GM12865 (cell line): ENCODE measurements around the gene ABR.

Experiments used
- DNase-seq: peaks from one replicate; pipeline ENCODE4 v3.0.0; 2010; ENCODE audit warnings: low read depth
- H3K4me3 ChIP-seq: 2 replicates; pipeline ENCODE4 v1.5.1; 2011; ENCODE audit warnings: mild to moderate bottlenecking, low read depth, low read length, control low read depth
- TF ChIP-seq, protein P1 (sequence below): IDR thresholded peaks from 2 replicates; pipeline ENCODE4 v1.5.1; 2011; ENCODE audit warnings: low read length, control low read depth, low read depth, inconsistent platforms; ENCODE audit not compliant: insufficient read depth; ENCODE audit errors: missing control alignments

The ABR gene

DNA sequence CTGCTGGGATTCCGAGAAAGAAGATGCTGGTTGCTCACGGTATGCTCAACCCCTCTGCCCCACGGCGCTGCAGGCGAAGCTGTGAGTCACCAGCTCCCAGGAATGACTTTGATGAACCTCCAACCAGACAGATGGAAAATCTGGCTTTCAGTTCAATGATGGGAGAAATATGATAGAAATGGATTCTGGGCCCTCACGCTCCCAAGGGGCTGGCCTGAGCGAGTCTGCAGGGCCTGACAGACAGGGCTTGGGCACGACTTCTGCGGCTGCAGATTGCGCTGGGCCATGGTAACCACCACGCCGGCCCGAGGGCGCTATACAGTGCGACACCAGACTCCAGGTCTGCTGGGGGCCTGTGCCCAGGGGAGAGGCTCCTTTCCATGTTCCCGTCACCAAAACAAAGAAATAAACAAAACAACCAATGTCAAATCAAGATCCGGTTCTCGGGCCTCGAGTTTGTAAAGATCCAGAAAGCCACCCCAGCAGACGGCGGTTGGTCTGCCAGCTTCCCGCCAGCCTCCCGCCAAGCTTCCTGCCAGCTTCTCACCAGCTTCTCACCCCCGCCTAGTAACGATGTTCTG is 11.1 kb upstream of the ABR start:
- TF ChIP-seq, protein P1, sequence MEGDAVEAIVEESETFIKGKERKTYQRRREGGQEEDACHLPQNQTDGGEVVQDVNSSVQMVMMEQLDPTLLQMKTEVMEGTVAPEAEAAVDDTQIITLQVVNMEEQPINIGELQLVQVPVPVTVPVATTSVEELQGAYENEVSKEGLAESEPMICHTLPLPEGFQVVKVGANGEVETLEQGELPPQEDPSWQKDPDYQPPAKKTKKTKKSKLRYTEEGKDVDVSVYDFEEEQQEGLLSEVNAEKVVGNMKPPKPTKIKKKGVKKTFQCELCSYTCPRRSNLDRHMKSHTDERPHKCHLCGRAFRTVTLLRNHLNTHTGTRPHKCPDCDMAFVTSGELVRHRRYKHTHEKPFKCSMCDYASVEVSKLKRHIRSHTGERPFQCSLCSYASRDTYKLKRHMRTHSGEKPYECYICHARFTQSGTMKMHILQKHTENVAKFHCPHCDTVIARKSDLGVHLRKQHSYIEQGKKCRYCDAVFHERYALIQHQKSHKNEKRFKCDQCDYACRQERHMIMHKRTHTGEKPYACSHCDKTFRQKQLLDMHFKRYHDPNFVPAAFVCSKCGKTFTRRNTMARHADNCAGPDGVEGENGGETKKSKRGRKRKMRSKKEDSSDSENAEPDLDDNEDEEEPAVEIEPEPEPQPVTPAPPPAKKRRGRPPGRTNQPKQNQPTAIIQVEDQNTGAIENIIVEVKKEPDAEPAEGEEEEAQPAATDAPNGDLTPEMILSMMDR: no peak
- H3K4me3 ChIP-seq: no peak overlapping the region
- DNase-seq: no peak

GRCh38 chr17:1188812-1189504 is 9.2 kb upstream of the ABR start:
- peak; percentile 72 for DNase-seq
- no peak overlapping the region for H3K4me3 ChIP-seq
- TF ChIP-seq, protein P1: no peak

GRCh38 chr17:1186923-1187771 is 7.4 kb upstream of the ABR start:
- TF ChIP-seq, protein P1: peak; percentile 99
- peak; percentile 90 for DNase-seq
- no peak overlapping the region for H3K4me3 ChIP-seq

DNA sequence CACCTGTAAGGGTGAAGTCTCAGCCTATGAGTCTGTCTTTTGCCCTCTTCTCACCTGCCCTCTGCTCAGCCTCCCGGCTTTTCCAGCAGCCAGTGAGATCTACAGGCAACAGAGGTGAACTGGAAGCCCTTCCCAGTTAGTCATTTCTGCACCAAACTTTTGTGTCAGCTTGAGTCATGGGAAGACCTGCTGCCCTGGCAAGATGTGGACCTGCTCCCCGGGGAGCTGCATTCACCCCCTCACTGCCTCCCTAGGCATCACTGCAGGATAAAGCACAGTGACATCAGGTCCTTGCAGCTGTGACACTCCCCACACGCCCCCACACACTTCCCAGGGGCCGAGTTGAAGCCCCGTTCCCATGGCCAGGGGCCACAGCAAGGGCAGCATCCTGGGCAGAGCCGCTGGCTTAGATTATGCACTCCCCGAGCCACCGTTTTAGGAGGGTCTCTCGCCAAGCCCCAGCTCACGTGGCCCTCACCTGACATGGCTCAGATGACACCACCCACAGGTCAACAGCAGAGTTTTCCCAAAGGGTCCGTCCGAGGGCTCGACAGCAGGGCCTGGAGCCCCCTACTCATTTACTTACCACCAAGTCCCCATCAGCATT is 6.5 kb upstream of the ABR start:
- DNase-seq: peak; percentile 43
- TF ChIP-seq, protein P1: no peak
- no peak overlapping the region for H3K4me3 ChIP-seq

DNA sequence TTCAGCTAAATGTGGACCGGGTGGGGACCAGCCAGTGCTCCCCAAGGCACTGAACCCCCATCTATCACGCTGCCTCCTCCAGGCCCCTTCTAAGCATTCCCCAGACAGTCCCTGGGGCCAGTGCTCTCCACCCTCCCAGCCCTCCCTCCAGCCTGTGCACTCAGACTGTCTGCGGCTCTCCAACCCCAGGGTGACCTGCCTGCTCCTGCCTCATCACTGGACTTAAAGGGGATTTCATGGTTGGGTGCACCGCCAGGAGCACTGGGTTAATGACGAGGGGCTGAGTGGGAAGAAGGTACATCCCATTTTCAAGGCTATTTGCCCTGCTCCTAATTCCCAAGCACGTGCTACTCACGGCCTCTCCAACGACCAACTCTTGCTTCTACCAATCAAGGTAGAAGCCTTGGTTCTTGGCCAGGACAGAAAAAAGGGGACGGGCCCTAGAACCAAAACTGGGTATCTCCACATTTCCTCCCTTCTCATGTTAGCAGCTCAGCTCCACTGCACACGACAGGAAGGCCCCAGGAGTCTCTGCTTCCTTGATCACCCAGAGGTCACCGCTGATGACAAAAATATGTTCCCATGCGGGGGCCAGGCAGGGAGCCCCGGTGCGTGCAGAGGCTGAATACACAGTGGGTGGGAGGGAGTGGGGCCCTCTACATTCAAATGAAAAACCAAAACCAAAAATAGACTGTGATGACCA is 3.5 kb upstream of the ABR start:
- TF ChIP-seq, protein P1: no peak
- peak overlapping the region; percentile 53 for H3K4me3 ChIP-seq
- peak; percentile 96 for DNase-seq

- TF ChIP-seq, protein P1: no peak
- DNase-seq: peak; percentile 32
- peak overlapping the region; percentile 53 for H3K4me3 ChIP-seq
Observed at GRCh38 chr17:1182811-1183170, 3.0 kb upstream of the ABR start.
